Activated T-cell treated with anti-CD3 and anti-CD28 coated beads, Interleukin-2, amount 50 U/mL, for 72 hours (primary cell): ENCODE measurements around the gene RUFY2. TPM values are rescaled to one million over a fixed set of nuclear protein-coding genes. Genes with fewer than 3 reads are reported as not detected.
"Not testable (repeated sequence)": the region's sequence is repeated elsewhere in the genome, so short reads cannot be mapped to it uniquely, and the experiment has no call there.

Experiments
- ATAC-seq, 2 donors: fragments of 150-1000 bp; cut with Tn5 transposase; replicated peaks in 1 of 2; 2 replicates each; pipeline ENCODE4 v1.10.0; 2021; ENCODE audit warnings: moderate library complexity in 2 of 2, mild to moderate bottlenecking in 1 of 2
- DNase-seq, 2 donors: peaks; one replicate each; pipeline ENCODE4 v3.0.0; 2021 to 2022; ENCODE audit warnings: mixed read lengths in 1 of 2
- H3K27ac Mint-ChIP-seq: one replicate; pipeline ENCODE4 v1.8.0; 2022; ENCODE audit warnings: mild to moderate bottlenecking, moderate library complexity, mixed read lengths
- H3K27me3 Mint-ChIP-seq: one replicate; pipeline ENCODE4 v1.8.0; 2022; ENCODE audit warnings: low read depth, mixed read lengths
- H3K36me3 Mint-ChIP-seq, 2 donors: one replicate each; pipeline ENCODE4 v1.8.0; 2022; ENCODE audit warnings: mixed read lengths in 2 of 2, mild to moderate bottlenecking in 1 of 2; ENCODE audit not compliant: insufficient read depth in 2 of 2
- H3K4me1 Mint-ChIP-seq: one replicate; pipeline ENCODE4 v1.8.0; 2022; ENCODE audit warnings: low read depth, mixed read lengths
- H3K4me3 Mint-ChIP-seq, 2 donors: one replicate each; pipeline ENCODE4 v1.8.0; 2022; ENCODE audit warnings: mild to moderate bottlenecking in 2 of 2, mixed read lengths in 2 of 2, moderate library complexity in 2 of 2
- H3K9me3 Mint-ChIP-seq, 2 donors: one replicate each; pipeline ENCODE4 v1.8.0; 2022; ENCODE audit warnings: mixed read lengths in 2 of 2
- total RNA-seq, 2 donors: library from RNA; stranded (reverse); gene quantifications; one replicate each; pipeline ENCODE4 v1.2.3, GENCODE V29; 2022

RUFY2 gene
- total RNA-seq, 2 donors from 2014 or later = 10.4 to 12.3 TPM

GRCh38 chr10:68331455-68332258 lies 75.4 kb downstream of the RUFY2 start, which contains the start of gene HNRNPH3:
TSS of gene HNRNPH3 (plus strand) at chr10:68332064. CDS start at chr10:68337222, 5,158 bp downstream.
- DNase-seq (peak; percentile 99), ATAC-seq (peak; percentile 88)
- H3K36me3 Mint-ChIP-seq = peaks cover 20 to 38% of the 10 kb centered on the region in 2 donors
- peaks cover 56% of the 10 kb centered on the region for H3K4me1 Mint-ChIP-seq
- no peaks in the 10 kb centered on the region for H3K9me3 Mint-ChIP-seq
- H3K4me3 Mint-ChIP-seq = peak within 1 kb of the TSS; percentile 97 to 99
- no peaks in the 10 kb centered on the region for H3K27me3 Mint-ChIP-seq
- peak within 1 kb of the TSS; percentile 96 for H3K27ac Mint-ChIP-seq

- no peaks in the 10 kb centered on the region for H3K9me3 Mint-ChIP-seq
- no peaks in the 10 kb centered on the region for H3K27me3 Mint-ChIP-seq
- peak; percentile 22 to 27 for DNase-seq
- H3K4me3 Mint-ChIP-seq = peak overlapping the region; percentile 97 to 99
- H3K27ac Mint-ChIP-seq = peak overlapping the region; percentile 96
- peaks cover 16 to 33% of the 10 kb centered on the region in 2 donors for H3K36me3 Mint-ChIP-seq
- no peak for ATAC-seq
- H3K4me1 Mint-ChIP-seq = peaks cover 49% of the 10 kb centered on the region
Observed at GRCh38 chr10:68330852-68331454, 76.1 kb downstream of the RUFY2 start.

GRCh38 chr10:68329506-68329861 lies 77.6 kb downstream of the RUFY2 start:
- Mint-ChIP-seq H3K27me3 (no peaks in the 10 kb centered on the region), H3K9me3 (no peaks in the 10 kb centered on the region), H3K36me3 (peaks cover 12 to 25% of the 10 kb centered on the region in 2 donors), H3K27ac (no peak overlapping the region), H3K4me3 (no peak overlapping the region), H3K4me1 (peaks cover 34% of the 10 kb centered on the region)
- DNase-seq = no peak
- ATAC-seq = no peak

GRCh38 chr10:68327889-68328786 lies 78.9 kb downstream of the RUFY2 start:
- peaks cover 29% of the 10 kb centered on the region for H3K4me1 Mint-ChIP-seq
- ATAC-seq (no peak), DNase-seq (no peak)
- no peaks in the 10 kb centered on the region for H3K9me3 Mint-ChIP-seq
- H3K27me3 Mint-ChIP-seq = no peaks in the 10 kb centered on the region
- H3K27ac Mint-ChIP-seq = peak overlapping the region; percentile 13
- H3K36me3 Mint-ChIP-seq = peaks cover 8 to 13% of the 10 kb centered on the region in 2 donors
- H3K4me3 Mint-ChIP-seq = peak overlapping the region; percentile 33 to 66

- H3K27me3 Mint-ChIP-seq, H3K36me3 Mint-ChIP-seq, DNase-seq, ATAC-seq, H3K9me3 Mint-ChIP-seq, H3K4me3 Mint-ChIP-seq, H3K27ac Mint-ChIP-seq: not testable (repeated sequence)
- peaks cover 12% of the 10 kb centered on the region for H3K4me1 Mint-ChIP-seq
Observed at GRCh38 chr10:68324396-68324795, 82.7 kb downstream of the RUFY2 start.

- no peak overlapping the region for H3K27ac Mint-ChIP-seq
- no peak for ATAC-seq
Observed at GRCh38 chr10:68318331-68319059, 88.6 kb downstream of the RUFY2 start.

GRCh38 chr10:68315582-68315981 lies 91.5 kb downstream of the RUFY2 start:
- ATAC-seq = no peak
- H3K27me3 Mint-ChIP-seq = no peaks in the 10 kb centered on the region
- DNase-seq = no peak
- peaks cover 12 to 13% of the 10 kb centered on the region in 2 donors for H3K36me3 Mint-ChIP-seq
- H3K4me1 Mint-ChIP-seq = peaks cover 13% of the 10 kb centered on the region
- H3K4me3 Mint-ChIP-seq = no peak overlapping the region
- peaks cover 2 to 13% of the 10 kb centered on the region in 2 donors for H3K9me3 Mint-ChIP-seq
- H3K27ac Mint-ChIP-seq = no peak overlapping the region

More at GRCh38 chr10:68318331-68319059, 88.6 kb downstream of the RUFY2 start:
- Mint-ChIP-seq H3K27me3 (no peaks in the 10 kb centered on the region), H3K36me3 (peaks cover 12 to 13% of the 10 kb centered on the region in 2 donors), H3K9me3 (peaks cover 5 to 13% of the 10 kb centered on the region in 2 donors), H3K4me3 (no peak overlapping the region), H3K4me1 (peaks cover 9% of the 10 kb centered on the region)
- DNase-seq = no peak

- H3K4me3 Mint-ChIP-seq, H3K27me3 Mint-ChIP-seq, ATAC-seq, DNase-seq, H3K27ac Mint-ChIP-seq: not testable (repeated sequence)
- Mint-ChIP-seq H3K4me1 (peaks cover 13% of the 10 kb centered on the region), H3K36me3 (peaks cover 12 to 13% of the 10 kb centered on the region in 2 donors), H3K9me3 (peaks cover 2 to 13% of the 10 kb centered on the region in 2 donors)
Observed at GRCh38 chr10:68314930-68315329, 92.1 kb downstream of the RUFY2 start.

GRCh38 chr10:68310531-68310930 lies 96.5 kb downstream of the RUFY2 start:
- DNase-seq (no peak), ATAC-seq (no peak)
- Mint-ChIP-seq H3K4me3 (no peak overlapping the region), H3K36me3 (no peaks in the 10 kb centered on the region), H3K4me1 (peaks cover 13% of the 10 kb centered on the region), H3K9me3 (peaks cover 0 to under 1% of the 10 kb centered on the region in 2 donors), H3K27ac (no peak overlapping the region), H3K27me3 (no peaks in the 10 kb centered on the region)

GRCh38 chr10:68305854-68306253 lies 101.2 kb downstream of the RUFY2 start:
- Mint-ChIP-seq H3K27ac (no peak overlapping the region), H3K27me3 (no peaks in the 10 kb centered on the region), H3K4me1 (no peaks in the 10 kb centered on the region), H3K9me3 (no peaks in the 10 kb centered on the region), H3K4me3 (no peak overlapping the region), H3K36me3 (no peaks in the 10 kb centered on the region)
- DNase-seq = no peak
- ATAC-seq = no peak

GRCh38 chr10:68303849-68304412 lies 103.1 kb downstream of the RUFY2 start:
- H3K27me3 Mint-ChIP-seq = no peaks in the 10 kb centered on the region
- no peaks in the 10 kb centered on the region for H3K9me3 Mint-ChIP-seq
- no peak overlapping the region for H3K4me3 Mint-ChIP-seq
- no peaks in the 10 kb centered on the region for H3K4me1 Mint-ChIP-seq
- DNase-seq (no peak), ATAC-seq (no peak)
- no peak overlapping the region for H3K27ac Mint-ChIP-seq
- H3K36me3 Mint-ChIP-seq = no peaks in the 10 kb centered on the region

GRCh38 chr10:68302871-68303270 lies 104.2 kb downstream of the RUFY2 start:
- no peaks in the 10 kb centered on the region for H3K4me1 Mint-ChIP-seq
- no peaks in the 10 kb centered on the region for H3K9me3 Mint-ChIP-seq
- ATAC-seq (no peak), DNase-seq (no peak)
- no peaks in the 10 kb centered on the region for H3K36me3 Mint-ChIP-seq
- H3K27me3 Mint-ChIP-seq = no peaks in the 10 kb centered on the region
- H3K4me3 Mint-ChIP-seq = no peak overlapping the region
- no peak overlapping the region for H3K27ac Mint-ChIP-seq
